Measurements from ENCODE around the gene SPDL1.
"Not testable (repeated sequence)": the region's sequence is repeated elsewhere in the genome, so short reads cannot be mapped to it uniquely, and the experiment has no call there.

Gene SPDL1

DNA sequence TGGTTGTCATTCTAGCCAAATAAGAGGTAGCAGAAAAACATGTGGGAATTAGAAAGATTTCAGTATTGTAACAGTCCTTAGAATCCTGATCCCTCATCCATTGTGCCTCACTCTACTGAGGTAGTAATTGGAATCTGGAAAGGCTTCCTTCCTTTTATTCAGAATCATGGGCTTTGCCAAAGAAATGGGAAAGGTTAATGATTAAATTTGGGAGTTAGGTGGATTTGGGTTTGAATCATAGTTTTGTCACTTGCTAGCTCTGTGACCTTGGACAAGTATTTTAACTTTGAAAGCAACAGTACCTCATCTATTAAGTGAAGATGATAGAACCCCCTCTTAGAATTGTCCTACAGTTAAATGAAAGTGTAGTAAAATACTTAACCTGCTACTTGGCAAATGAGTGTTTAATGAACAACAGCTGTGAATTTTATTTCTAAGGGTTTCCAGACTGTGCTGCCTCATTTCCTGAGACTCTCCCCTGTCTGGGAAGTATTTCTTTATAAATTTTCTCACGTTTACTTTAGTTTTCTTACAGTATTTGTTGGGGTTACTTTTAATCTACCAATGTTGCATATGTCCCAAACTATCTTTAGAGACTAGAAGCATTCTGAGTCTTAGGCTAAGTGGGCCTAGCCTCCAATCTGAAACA, 11.7 kb downstream of the SPDL1 start:
- Histone ChIP-seq H3K4me3 (ENCODE audit: extremely low read depth, insufficient read depth, low read length, poor library complexity, severe bottlenecking) (no peak overlapping the region), H3K27ac (ENCODE audit: low read depth, low read length, severe bottlenecking) (no peak overlapping the region), H3K36me3 (ENCODE audit: control insufficient read depth, insufficient read depth, low read length) (peaks cover 92% of the 10 kb centered on the region), H3K4me1 (ENCODE audit: control insufficient read depth, insufficient read depth, low read length, poor library complexity, severe bottlenecking) (no peaks in the 10 kb centered on the region), H3K9me3 (ENCODE audit: control insufficient read depth, low read length) (no peaks in the 10 kb centered on the region)
- no CpG with 5 or more reads among the region's 1 CpG for WGBS, 2 experiments (ENCODE audit: insufficient coverage in 2 of 2)

GRCh38 chr5:169599451-169599850, 15.9 kb downstream of the SPDL1 start:
- no peaks in the 10 kb centered on the region for H3K9me3 ChIP-seq (ENCODE audit: control insufficient read depth, low read length)
- H3K4me1 ChIP-seq (ENCODE audit: control insufficient read depth, insufficient read depth, low read length, poor library complexity, severe bottlenecking), result no peaks in the 10 kb centered on the region
- peaks cover 89% of the 10 kb centered on the region for H3K36me3 ChIP-seq (ENCODE audit: control insufficient read depth, insufficient read depth, low read length)
- no peak overlapping the region for H3K4me3 ChIP-seq (ENCODE audit: extremely low read depth, insufficient read depth, low read length, poor library complexity, severe bottlenecking)
- 88% methylated on average over 3 of the region's 4 CpGs; no CpG with 5 or more reads in 1 of the 2 experiments for WGBS, 2 experiments (ENCODE audit: insufficient coverage in 2 of 2)
- H3K27ac ChIP-seq (ENCODE audit: low read depth, low read length, severe bottlenecking), result no peak overlapping the region

DNA sequence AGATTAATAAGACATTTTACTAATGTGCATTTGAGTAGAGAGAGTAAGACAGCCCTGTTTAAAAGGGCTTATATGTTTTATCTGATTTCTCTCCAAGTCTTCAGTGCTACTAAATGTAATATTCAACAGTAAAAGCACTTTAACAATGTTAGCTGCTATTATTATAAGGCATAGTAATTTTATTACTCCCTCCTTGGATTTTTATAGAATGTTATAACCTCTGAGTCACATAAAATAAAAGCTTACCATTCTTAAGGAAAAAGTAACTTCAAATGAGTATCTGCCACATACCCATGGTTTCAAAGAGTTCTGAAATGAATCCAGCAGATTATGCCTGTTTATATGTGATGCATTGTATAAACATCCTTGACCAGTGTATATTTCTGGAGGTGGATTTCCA, 19.0 kb downstream of the SPDL1 start:
- Histone ChIP-seq H3K27ac (ENCODE audit: low read depth, low read length, severe bottlenecking) (no peak overlapping the region), H3K36me3 (ENCODE audit: control insufficient read depth, insufficient read depth, low read length) (peaks cover 74% of the 10 kb centered on the region), H3K4me1 (ENCODE audit: control insufficient read depth, insufficient read depth, low read length, poor library complexity, severe bottlenecking) (no peaks in the 10 kb centered on the region), H3K9me3 (ENCODE audit: control insufficient read depth, low read length) (no peaks in the 10 kb centered on the region), H3K4me3 (ENCODE audit: extremely low read depth, insufficient read depth, low read length, poor library complexity, severe bottlenecking) (no peak overlapping the region)

DNA sequence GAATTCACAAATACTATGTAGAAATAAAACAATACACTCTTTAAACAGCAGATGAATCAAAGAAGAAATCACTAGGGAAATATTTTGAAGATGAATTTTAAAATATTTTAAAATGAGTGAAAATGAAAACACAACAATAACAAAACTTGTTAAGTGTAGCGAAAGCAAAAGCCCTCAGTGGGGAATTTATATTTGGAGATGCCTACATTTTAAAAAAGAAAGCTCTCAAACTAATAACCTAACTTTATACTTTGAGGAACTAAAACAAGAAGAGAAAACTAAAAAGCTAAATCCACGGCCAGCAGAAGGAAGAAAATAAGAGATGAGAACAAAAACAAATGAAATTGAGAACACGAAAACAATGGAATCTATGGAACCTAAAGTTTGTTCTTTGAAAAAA, 22.7 kb downstream of the SPDL1 start:
- Histone ChIP-seq H3K36me3 (ENCODE audit: control insufficient read depth, insufficient read depth, low read length) (peaks cover 41% of the 10 kb centered on the region), H3K4me3 (ENCODE audit: extremely low read depth, insufficient read depth, low read length, poor library complexity, severe bottlenecking) (no peak overlapping the region)
- WGBS, 2 experiments (ENCODE audit: insufficient coverage in 2 of 2), result 86% methylated on average over 2 of the region's 3 CpGs; no CpG with 5 or more reads in 1 of the 2 experiments

DNA sequence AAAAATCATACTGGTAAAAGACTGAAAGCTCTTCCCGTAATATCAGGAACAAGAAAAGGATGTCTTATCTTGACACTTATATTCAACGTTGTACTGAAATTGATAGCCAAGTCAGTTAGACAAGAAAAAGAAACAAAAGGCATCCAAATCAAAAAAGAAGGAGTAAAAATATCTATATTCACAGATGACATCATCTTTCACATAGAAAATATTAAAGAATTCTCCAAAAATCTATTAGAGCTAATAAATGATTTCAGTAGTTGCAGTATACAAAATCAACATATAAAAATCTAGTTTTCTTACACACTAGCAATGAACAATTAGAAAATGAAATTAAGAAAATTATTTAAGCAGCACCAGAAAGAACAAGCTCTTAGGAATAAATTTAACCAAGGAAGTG, 24.3 kb downstream of the SPDL1 start:
- Histone ChIP-seq H3K4me1 (ENCODE audit: control insufficient read depth, insufficient read depth, low read length, poor library complexity, severe bottlenecking) (no peaks in the 10 kb centered on the region), H3K27ac (ENCODE audit: low read depth, low read length, severe bottlenecking) (no peak overlapping the region), H3K4me3 (ENCODE audit: extremely low read depth, insufficient read depth, low read length, poor library complexity, severe bottlenecking) (no peak overlapping the region), H3K36me3 (ENCODE audit: control insufficient read depth, insufficient read depth, low read length) (peaks cover 25% of the 10 kb centered on the region), H3K9me3 (ENCODE audit: control insufficient read depth, low read length) (no peaks in the 10 kb centered on the region)
- WGBS, 2 experiments (ENCODE audit: insufficient coverage in 2 of 2), result no CpG with 5 or more reads among the region's 2 CpGs

More for the DNA sequence above, 22.7 kb downstream of the SPDL1 start:
- no peak overlapping the region for H3K27ac ChIP-seq (ENCODE audit: low read depth, low read length, severe bottlenecking)
- no peaks in the 10 kb centered on the region for H3K4me1 ChIP-seq (ENCODE audit: control insufficient read depth, insufficient read depth, low read length, poor library complexity, severe bottlenecking)
- H3K9me3 ChIP-seq (ENCODE audit: control insufficient read depth, low read length), result no peaks in the 10 kb centered on the region

GRCh38 chr5:169609716-169610115, 26.1 kb downstream of the SPDL1 start:
- no peak overlapping the region for H3K4me3 ChIP-seq (ENCODE audit: extremely low read depth, insufficient read depth, low read length, poor library complexity, severe bottlenecking)
- peaks cover 10% of the 10 kb centered on the region for H3K36me3 ChIP-seq (ENCODE audit: control insufficient read depth, insufficient read depth, low read length)
- H3K9me3 ChIP-seq (ENCODE audit: control insufficient read depth, low read length), result no peaks in the 10 kb centered on the region
- 94% methylated on average over 2 to 3 of the region's 3 CpGs for WGBS, 2 experiments (ENCODE audit: insufficient coverage in 2 of 2)
- no peak overlapping the region for H3K27ac ChIP-seq (ENCODE audit: low read depth, low read length, severe bottlenecking)
- no peaks in the 10 kb centered on the region for H3K4me1 ChIP-seq (ENCODE audit: control insufficient read depth, insufficient read depth, low read length, poor library complexity, severe bottlenecking)

- Histone ChIP-seq H3K27ac (ENCODE audit: low read depth, low read length, severe bottlenecking) (no peak overlapping the region), H3K9me3 (ENCODE audit: control insufficient read depth, low read length) (no peaks in the 10 kb centered on the region), H3K36me3 (ENCODE audit: control insufficient read depth, insufficient read depth, low read length) (peaks cover 4% of the 10 kb centered on the region), H3K4me3 (ENCODE audit: extremely low read depth, insufficient read depth, low read length, poor library complexity, severe bottlenecking) (no peak overlapping the region), H3K4me1 (ENCODE audit: control insufficient read depth, insufficient read depth, low read length, poor library complexity, severe bottlenecking) (no peaks in the 10 kb centered on the region)
- 73 to 83% methylated on average over 1 to 2 of the region's 4 CpGs for WGBS, 2 experiments (ENCODE audit: insufficient coverage in 2 of 2)
Observed at GRCh38 chr5:169610606-169611005, 27.0 kb downstream of the SPDL1 start.

DNA sequence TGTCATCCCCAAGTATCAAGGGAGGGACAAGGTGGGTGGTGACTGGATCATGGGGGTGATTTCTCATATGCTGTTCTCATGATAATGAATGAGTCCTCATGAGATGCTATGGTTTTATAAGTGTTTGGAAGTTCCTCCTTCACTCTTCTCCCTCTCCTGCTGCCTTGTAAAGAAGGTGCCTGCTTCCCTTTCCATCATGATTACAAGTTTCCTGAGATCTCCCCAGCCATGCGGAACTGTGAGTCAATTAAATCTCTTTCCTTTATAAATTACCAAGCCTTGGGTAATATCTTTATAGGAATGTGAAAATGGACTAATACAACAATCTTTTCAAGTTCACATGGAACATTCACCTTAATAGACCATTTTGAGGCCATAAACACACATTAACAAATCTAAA, 32.0 kb downstream of the SPDL1 start:
- Histone ChIP-seq H3K4me1 (ENCODE audit: control insufficient read depth, insufficient read depth, low read length, poor library complexity, severe bottlenecking) (no peaks in the 10 kb centered on the region), H3K4me3 (ENCODE audit: extremely low read depth, insufficient read depth, low read length, poor library complexity, severe bottlenecking) (no peak overlapping the region), H3K36me3 (ENCODE audit: control insufficient read depth, insufficient read depth, low read length) (no peaks in the 10 kb centered on the region), H3K27ac (ENCODE audit: low read depth, low read length, severe bottlenecking) (no peak overlapping the region), H3K9me3 (ENCODE audit: control insufficient read depth, low read length) (no peaks in the 10 kb centered on the region)
- WGBS, 2 experiments (ENCODE audit: insufficient coverage in 2 of 2), result no CpG with 5 or more reads among the region's 1 CpG

- not testable (repeated sequence) for H3K4me1 ChIP-seq (ENCODE audit: control insufficient read depth, insufficient read depth, low read length, poor library complexity, severe bottlenecking); H3K9me3 ChIP-seq (ENCODE audit: control insufficient read depth, low read length); H3K36me3 ChIP-seq (ENCODE audit: control insufficient read depth, insufficient read depth, low read length); H3K27ac ChIP-seq (ENCODE audit: low read depth, low read length, severe bottlenecking); H3K4me3 ChIP-seq (ENCODE audit: extremely low read depth, insufficient read depth, low read length, poor library complexity, severe bottlenecking)
- 94 to 100% methylated on average over 1 to 2 of the region's 2 CpGs for WGBS, 2 experiments (ENCODE audit: insufficient coverage in 2 of 2)
Observed at GRCh38 chr5:169624307-169624706, 40.7 kb downstream of the SPDL1 start.

DNA sequence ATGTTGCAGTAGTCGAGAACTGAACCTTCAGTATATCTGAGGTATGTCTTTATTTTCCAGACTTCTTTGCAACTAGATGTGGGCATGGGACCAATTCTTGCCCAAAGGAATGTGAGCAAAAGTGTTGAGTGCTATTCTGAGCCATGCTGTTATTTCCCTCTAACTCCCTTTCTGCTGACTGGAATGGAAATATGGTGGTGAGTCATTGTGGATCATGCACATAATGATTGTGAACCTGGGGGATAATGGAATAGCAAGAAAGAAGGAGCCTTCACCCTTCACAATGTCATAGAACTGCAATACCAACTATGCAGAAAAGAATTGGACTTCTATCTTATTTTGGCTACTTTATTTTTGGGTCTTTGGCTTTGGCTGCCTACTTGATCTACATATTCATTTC, 43.2 kb downstream of the SPDL1 start:
- Histone ChIP-seq H3K27ac (ENCODE audit: low read depth, low read length, severe bottlenecking) (no peak overlapping the region), H3K4me1 (ENCODE audit: control insufficient read depth, insufficient read depth, low read length, poor library complexity, severe bottlenecking) (peaks cover 2% of the 10 kb centered on the region), H3K9me3 (ENCODE audit: control insufficient read depth, low read length) (no peaks in the 10 kb centered on the region), H3K36me3 (ENCODE audit: control insufficient read depth, insufficient read depth, low read length) (no peaks in the 10 kb centered on the region), H3K4me3 (ENCODE audit: extremely low read depth, insufficient read depth, low read length, poor library complexity, severe bottlenecking) (no peak overlapping the region)
- 100% methylated on average over 1 of the region's 1 CpG for WGBS, 2 experiments (ENCODE audit: insufficient coverage in 2 of 2)

DNA sequence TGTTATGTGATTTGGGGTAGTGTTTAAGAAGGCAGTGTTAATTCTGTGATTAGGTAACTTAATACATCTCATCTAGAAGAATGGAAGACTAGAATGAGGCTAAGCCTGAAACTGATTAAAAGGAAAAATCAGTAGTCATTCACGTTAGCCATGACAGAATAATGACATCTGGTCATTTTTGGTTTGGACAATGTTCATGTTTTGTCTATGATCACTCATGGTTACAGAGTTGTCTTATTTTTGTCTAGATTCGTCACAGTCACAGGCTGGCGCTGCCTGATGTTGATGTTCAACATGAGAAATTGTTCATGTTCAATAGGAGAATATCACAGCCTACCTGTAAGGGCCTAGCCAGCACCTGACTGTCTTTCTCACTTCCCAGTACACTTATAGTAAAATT, 44.0 kb downstream of the SPDL1 start:
- H3K36me3 ChIP-seq (ENCODE audit: control insufficient read depth, insufficient read depth, low read length), result no peaks in the 10 kb centered on the region
- no peaks in the 10 kb centered on the region for H3K9me3 ChIP-seq (ENCODE audit: control insufficient read depth, low read length)
- H3K4me3 ChIP-seq (ENCODE audit: extremely low read depth, insufficient read depth, low read length, poor library complexity, severe bottlenecking), result no peak overlapping the region
- no peak overlapping the region for H3K27ac ChIP-seq (ENCODE audit: low read depth, low read length, severe bottlenecking)
- H3K4me1 ChIP-seq (ENCODE audit: control insufficient read depth, insufficient read depth, low read length, poor library complexity, severe bottlenecking), result peaks cover 2% of the 10 kb centered on the region
- 93 to 100% methylated on average over 2 of the region's 3 CpGs for WGBS, 2 experiments (ENCODE audit: insufficient coverage in 2 of 2)

Measured in mesodermal cell (in vitro differentiated cells).